HepG2 (cell line): Measurements from ENCODE around the gene CSMD2. TPM values are rescaled to one million over a fixed set of nuclear protein-coding genes. Genes with fewer than 3 reads are reported as not detected.

Experiments used
- ATAC-seq: fragments of 200-7000 bp; cut with Tn5 transposase; 3 replicates; pipeline ENCODE4 v1.9.1; 2020; ENCODE audit warnings: mild to moderate bottlenecking, moderate library complexity
- BruUV-seq: library from RNA; stranded (reverse); fragments of 400-500 nt; replicated peaks from 2 replicates; lab custom pipeline; 2021; lab: Mats Ljungman, UMichigan
- CTCF ChIA-PET: fragments of 300-600 bp; formaldehyde crosslinking; extraction: SDS; loops from one replicate; lab custom pipeline; 2021; ENCODE audit warnings: low total read pairs, inconsistent platforms, low intra/inter-chr PET ratio; lab: Yijun Ruan, JAX
- POLR2A ChIA-PET: fragments of 350-600 bp; sonication (Branson Sonifier 250); formaldehyde crosslinking; loops from one replicate; lab custom pipeline; 2020; ENCODE audit warnings: antibody characterized with exemption, inconsistent platforms; lab: Yijun Ruan, JAX
- DNase-seq: peaks from one replicate; pipeline ENCODE4 v3.0.0-alpha.2; 2015; ENCODE audit warnings: low spot score
- FAIRE-seq: peaks from 3 replicates; lab custom pipeline; 2011; peaks lifted over from hg19 to GRCh38; lab: Jason Lieb, UNC
- H2AFZ ChIP-seq: one replicate; pipeline ENCODE4 v1.6.1; 2011; ENCODE audit warnings: low read length, inconsistent platforms
- H3K27ac ChIP-seq: fragments of 300-600 bp; 3 replicates; pipeline ENCODE4 v1.8.0; 2011; ENCODE audit warnings: mixed run types, mild to moderate bottlenecking, mixed read lengths, low read length, inconsistent platforms; ENCODE audit not compliant: insufficient read depth; ENCODE audit errors: extremely low read length
- H3K27me3 ChIP-seq, 2 experiments: fragments of 200-600 bp in 1 of 2; 2 replicates in 1 of 2; 3 replicates in 1 of 2; pipeline versions ENCODE4 v1.6.0 to v1.8.0; 2011; ENCODE audit warnings: low read length in 2 of 2, mild to moderate bottlenecking in 2 of 2, moderate library complexity in 2 of 2, inconsistent platforms in 1 of 2; ENCODE audit not compliant: insufficient read depth in 2 of 2, control insufficient read depth in 1 of 2
- H3K36me3 ChIP-seq, 2 experiments: fragments of 200-600 bp in 1 of 2; replicated peaks in 1 of 2; 2 replicates in 1 of 2; 3 replicates in 1 of 2; pipeline versions ENCODE4 v1.5.1 to v1.8.0; 2011; ENCODE audit warnings: low read length in 2 of 2, inconsistent platforms in 1 of 2; ENCODE audit not compliant: insufficient read depth in 2 of 2, control insufficient read depth in 1 of 2
- H3K4me1 ChIP-seq: 2 replicates; pipeline ENCODE4 v1.5.1; 2012; ENCODE audit warnings: low read length, inconsistent platforms; ENCODE audit not compliant: insufficient read depth
- H3K4me2 ChIP-seq: 2 replicates; pipeline ENCODE4 v1.6.0; 2011; ENCODE audit warnings: low read depth, low read length, inconsistent platforms
- H3K4me3 ChIP-seq, 3 experiments: fragments of 200-600 bp in 1 of 3; sonication (generic), shearing (Covaris generic) in 1 of 3; replicated peaks in 1 of 3; 2 replicates each; pipeline ENCODE4 v1.5.1; 2011 to 2016; ENCODE audit warnings: low read length in 3 of 3, inconsistent platforms in 2 of 3, low read depth in 2 of 3, mild to moderate bottlenecking in 2 of 3, control low read depth in 1 of 3, mixed read lengths in 1 of 3; ENCODE audit not compliant: insufficient read depth in 1 of 3
- H3K79me2 ChIP-seq: one replicate; pipeline ENCODE4 v1.6.1; 2011; ENCODE audit warnings: low read length, inconsistent platforms; ENCODE audit not compliant: insufficient read depth
- H3K9ac ChIP-seq: 2 replicates; pipeline ENCODE4 v1.6.0; 2011; ENCODE audit warnings: mild to moderate bottlenecking, low read depth, low read length, inconsistent platforms; ENCODE audit not compliant: insufficient read depth
- H3K9me3 ChIP-seq: 2 replicates; pipeline ENCODE4 v1.5.1; 2012; ENCODE audit warnings: mild to moderate bottlenecking, low read length
- H4K20me1 ChIP-seq: 2 replicates; pipeline ENCODE4 v1.6.0; 2011; ENCODE audit warnings: inconsistent platforms, mild to moderate bottlenecking, low read length, moderate library complexity; ENCODE audit not compliant: insufficient read depth
- GATAD1 ChIP-seq: IDR thresholded peaks from 2 replicates; pipeline ENCODE4 v1.6.1; 2016; ENCODE audit warnings: missing genetic modification reagents, missing compliant biosample characterization
- IKZF1 ChIP-seq: fragments of 450-650 bp; IDR thresholded peaks from 2 replicates; pipeline ENCODE4 v1.7.1; 2016
- KLF16 ChIP-seq, 2 experiments: sonication (generic) in 1 of 2; formaldehyde crosslinking in 1 of 2; IDR thresholded peaks; 2 replicates each; pipeline versions ENCODE4 v1.6.1 to v1.8.0; 2016 to 2023; ENCODE audit warnings: missing genetic modification reagents in 2 of 2, missing compliant biosample characterization in 1 of 2
- MYC ChIP-seq: sonication (generic); formaldehyde crosslinking; IDR thresholded peaks from 2 replicates; pipeline ENCODE4 v1.9.0; 2021; ENCODE audit warnings: missing genetic modification reagents, borderline replicate concordance
- NFIB ChIP-seq: sonication (generic); formaldehyde crosslinking; IDR thresholded peaks from 2 replicates; pipeline ENCODE4 v1.9.0; 2021; ENCODE audit warnings: missing genetic modification reagents, mild to moderate bottlenecking, borderline replicate concordance
- RBFOX2 ChIP-seq: fragments of 200-400 bp; formaldehyde crosslinking; IDR thresholded peaks from 2 replicates; pipeline ENCODE4 v1.6.1; 2017; ENCODE audit warnings: low read depth, mild to moderate bottlenecking, low read length
- REL ChIP-seq: sonication (generic); formaldehyde crosslinking; conservative IDR thresholded peaks from 2 replicates; pipeline ENCODE4 v1.8.0; 2022; ENCODE audit warnings: mild to moderate bottlenecking, missing genetic modification reagents, moderate library complexity
- RNF2 ChIP-seq: fragments of 450-650 bp; conservative IDR thresholded peaks from 2 replicates; pipeline ENCODE4 v1.6.1; 2016; ENCODE audit warnings: low read depth
- SPEN ChIP-seq: sonication (generic); formaldehyde crosslinking; IDR thresholded peaks from 2 replicates; pipeline ENCODE4 v1.5.1; 2020; ENCODE audit warnings: low read depth, mild to moderate bottlenecking, missing genetic modification reagents
- ZNF121 ChIP-seq: sonication (generic); formaldehyde crosslinking; IDR thresholded peaks from 2 replicates; pipeline ENCODE4 v1.5.0; 2020; ENCODE audit warnings: mild to moderate bottlenecking, missing genetic modification reagents
- ZNF124 ChIP-seq: sonication (generic); formaldehyde crosslinking; IDR thresholded peaks from 2 replicates; pipeline ENCODE4 v1.4.0; 2020; ENCODE audit warnings: missing genetic modification reagents
- ZNF510 ChIP-seq: sonication (generic); formaldehyde crosslinking; IDR thresholded peaks from 2 replicates; pipeline ENCODE4 v1.4.0; 2020; ENCODE audit warnings: low read depth, mild to moderate bottlenecking, missing genetic modification reagents
- ZNF562 ChIP-seq: sonication (generic); formaldehyde crosslinking; IDR thresholded peaks from 2 replicates; pipeline ENCODE4 v1.8.0; 2022; ENCODE audit warnings: missing genetic modification reagents, borderline replicate concordance
- ZNF766 ChIP-seq: sonication (generic); formaldehyde crosslinking; IDR thresholded peaks from 2 replicates; pipeline ENCODE4 v1.5.0; 2020; ENCODE audit warnings: missing genetic modification reagents, borderline replicate concordance
- whole genome bisulfite sequencing: methylation state at CpG from one replicate; pipeline ENCODE4 v1.1.6; 2017; ENCODE audit warnings: low lambda C conversion rate; 5-methylcytosine and 5-hydroxymethylcytosine counted together
- in situ Hi-C: cut with HindIII; loops from 2 replicates; pipeline ENCODE4 v1.10.0; 2017; ENCODE audit warnings: low pct_unique_long_range_greater_than_20kb; ENCODE audit not compliant: extremely low pct_ligation_motif_present
- intact Hi-C: fragments of 100-400 bp; cut with micrococcal nuclease; formaldehyde crosslinking; loops from one replicate; pipeline ENCODE4 v1.10.0; 2022; ENCODE audit not compliant: unreplicated experiment
- polyA plus RNA-seq, 8 experiments: library from polyadenylated mRNA; depleted of rRNA in 3 of 8; stranded (reverse) in 7 of 8; unstranded in 1 of 8; fragments of >200 nt; fragmentation: Illumina TruSeq in 4 of 8; extraction: Trizol in 4 of 8; gene quantifications; 2 replicates each; pipeline versions ENCODE4 v1.2.1 to v1.2.3, GENCODE V29; 2011 to 2016; ENCODE audit warnings: low read depth in 4 of 8, missing spikeins in 1 of 8, mixed read lengths in 1 of 8; ENCODE audit not compliant: insufficient read depth in 1 of 8
- total RNA-seq, 5 experiments: library from RNA; depleted of rRNA; stranded (reverse); fragments of >200 nt; fragmentation: Illumina TruSeq; extraction: Trizol; gene quantifications; 2 replicates each; pipeline ENCODE4 v1.2.3, GENCODE V29; 2016; ENCODE audit warnings: low read depth in 1 of 5
- TF ChIP-seq, protein P1 (sequence below): IDR thresholded peaks from 2 replicates; pipeline ENCODE4 v1.6.1; 2016; ENCODE audit warnings: missing biosample characterization, missing genetic modification reagents, low read depth
- TF ChIP-seq, protein P2 (sequence below): sonication (generic); formaldehyde crosslinking; IDR thresholded peaks from 2 replicates; pipeline ENCODE4 v1.4.0; 2020; ENCODE audit warnings: missing genetic modification reagents
- TF ChIP-seq, protein P3 (sequence below): IDR thresholded peaks from 2 replicates; pipeline ENCODE4 v1.6.1; 2016
- TF ChIP-seq, protein P4 (sequence below): IDR thresholded peaks from 2 replicates; pipeline ENCODE4 v1.6.1; 2016; ENCODE audit warnings: mild to moderate bottlenecking, missing biosample characterization, missing genetic modification reagents
- TF ChIP-seq, protein P5 (sequence below): sonication (generic); formaldehyde crosslinking; IDR thresholded peaks from 2 replicates; pipeline ENCODE4 v1.5.1; 2020; ENCODE audit warnings: mild to moderate bottlenecking, missing genetic modification reagents, moderate library complexity

CSMD2 gene
- total and polyA plus RNA-seq, 2 of the 13 experiments (the other 11 are each of a cell fraction or from before 2014, with no cell fraction given): not detected

DNA sequence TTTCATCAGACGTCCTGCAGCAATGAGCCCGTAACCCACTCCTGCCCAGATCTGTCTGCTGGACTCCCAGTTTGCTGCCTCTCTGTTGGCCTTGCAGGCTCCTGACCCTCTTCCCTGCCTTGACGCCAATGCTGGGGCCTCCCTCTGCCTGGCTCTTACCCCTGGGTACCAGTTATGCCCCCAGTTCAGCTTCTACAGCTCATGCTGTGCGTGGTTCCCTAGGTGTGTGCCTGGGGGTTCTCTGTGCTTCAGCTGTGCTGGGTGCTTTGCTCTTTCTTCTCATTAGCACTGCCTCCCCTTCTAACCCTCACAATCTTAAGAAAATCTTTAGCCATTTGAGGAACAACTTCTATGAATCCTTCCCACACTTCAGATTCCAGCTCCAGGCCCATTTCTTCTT lies 541.2 kb downstream of the CSMD2 start:
- in situ Hi-C loops: no loop called here
- no peak for DNase-seq

More for the DNA sequence above, 541.2 kb downstream of the CSMD2 start:
- intact Hi-C loops: no loop called here
- ChIA-PET CTCF (no interaction called here), POLR2A (no interaction called here)
- no peaks in the 10 kb centered on the region for H4K20me1 ChIP-seq
- H3K4me3 ChIP-seq: no peak overlapping the region
- ATAC-seq (no peak), FAIRE-seq (no peak)
- no peak overlapping the region for H3K9ac ChIP-seq
- no peak overlapping the region for H3K27ac ChIP-seq
- H3K4me1 ChIP-seq: no peaks in the 10 kb centered on the region
- WGBS: 18% methylated on average over 3 of the region's 4 CpGs
- H3K79me2 ChIP-seq: no peaks in the 10 kb centered on the region
- BruUV-seq: no TSS peak
- H3K9me3 ChIP-seq: no peaks in the 10 kb centered on the region
- H3K36me3 ChIP-seq: no peaks in the 10 kb centered on the region
- TF ChIP-seq ZNF124 (CRISPR knock-in tag) (no peak), SPEN (CRISPR knock-in tag) (no peak), GATAD1 (CRISPR knock-in tag) (no peak), REL (no peak), ZNF510 (CRISPR knock-in tag) (no peak), KLF16 (CRISPR knock-in tag; IDR thresholded peaks at IDR 0.05) (no peak), IKZF1 (no peak), NFIB (CRISPR knock-in tag) (no peak), RBFOX2 (no peak), ZNF121 (CRISPR knock-in tag) (no peak), ZNF766 (no peak), RNF2 (no peak), MYC (CRISPR knock-in tag) (no peak), ZNF562 (CRISPR knock-in tag) (no peak)
- TF ChIP-seq, protein P1, sequence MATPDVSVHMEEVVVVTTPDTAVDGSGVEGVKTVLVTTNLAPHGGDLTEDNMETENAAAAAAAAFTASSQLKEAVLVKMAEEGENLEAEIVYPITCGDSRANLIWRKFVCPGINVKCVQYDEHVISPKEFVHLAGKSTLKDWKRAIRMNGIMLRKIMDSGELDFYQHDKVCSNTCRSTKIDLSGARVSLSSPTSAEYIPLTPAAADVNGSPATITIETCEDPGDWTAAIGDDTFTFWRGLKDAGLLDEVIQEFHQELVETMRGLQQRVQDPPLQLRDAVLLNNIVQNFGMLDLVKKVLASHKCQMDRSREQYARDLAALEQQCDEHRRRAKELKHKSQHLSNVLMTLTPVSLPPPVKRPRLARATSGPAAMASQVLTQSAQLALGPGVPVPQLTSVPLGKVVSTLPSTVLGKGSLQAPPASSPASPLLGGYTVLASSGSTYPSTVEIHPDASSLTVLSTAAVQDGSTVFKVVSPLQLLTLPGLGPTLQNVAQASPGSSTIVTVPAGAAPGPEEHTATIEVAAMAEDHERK (CRISPR knock-in tag): no peak
- TF ChIP-seq, protein P2, sequence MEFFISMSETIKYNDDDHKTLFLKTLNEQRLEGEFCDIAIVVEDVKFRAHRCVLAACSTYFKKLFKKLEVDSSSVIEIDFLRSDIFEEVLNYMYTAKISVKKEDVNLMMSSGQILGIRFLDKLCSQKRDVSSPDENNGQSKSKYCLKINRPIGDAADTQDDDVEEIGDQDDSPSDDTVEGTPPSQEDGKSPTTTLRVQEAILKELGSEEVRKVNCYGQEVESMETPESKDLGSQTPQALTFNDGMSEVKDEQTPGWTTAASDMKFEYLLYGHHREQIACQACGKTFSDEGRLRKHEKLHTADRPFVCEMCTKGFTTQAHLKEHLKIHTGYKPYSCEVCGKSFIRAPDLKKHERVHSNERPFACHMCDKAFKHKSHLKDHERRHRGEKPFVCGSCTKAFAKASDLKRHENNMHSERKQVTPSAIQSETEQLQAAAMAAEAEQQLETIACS (CRISPR knock-in tag): no peak
- TF ChIP-seq, protein P3, sequence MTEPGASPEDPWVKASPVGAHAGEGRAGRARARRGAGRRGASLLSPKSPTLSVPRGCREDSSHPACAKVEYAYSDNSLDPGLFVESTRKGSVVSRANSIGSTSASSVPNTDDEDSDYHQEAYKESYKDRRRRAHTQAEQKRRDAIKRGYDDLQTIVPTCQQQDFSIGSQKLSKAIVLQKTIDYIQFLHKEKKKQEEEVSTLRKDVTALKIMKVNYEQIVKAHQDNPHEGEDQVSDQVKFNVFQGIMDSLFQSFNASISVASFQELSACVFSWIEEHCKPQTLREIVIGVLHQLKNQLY (CRISPR knock-in tag): no peak
- TF ChIP-seq, protein P4, sequence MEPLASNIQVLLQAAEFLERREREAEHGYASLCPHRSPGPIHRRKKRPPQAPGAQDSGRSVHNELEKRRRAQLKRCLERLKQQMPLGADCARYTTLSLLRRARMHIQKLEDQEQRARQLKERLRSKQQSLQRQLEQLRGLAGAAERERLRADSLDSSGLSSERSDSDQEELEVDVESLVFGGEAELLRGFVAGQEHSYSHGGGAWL (CRISPR knock-in tag): no peak
- TF ChIP-seq, protein P5, sequence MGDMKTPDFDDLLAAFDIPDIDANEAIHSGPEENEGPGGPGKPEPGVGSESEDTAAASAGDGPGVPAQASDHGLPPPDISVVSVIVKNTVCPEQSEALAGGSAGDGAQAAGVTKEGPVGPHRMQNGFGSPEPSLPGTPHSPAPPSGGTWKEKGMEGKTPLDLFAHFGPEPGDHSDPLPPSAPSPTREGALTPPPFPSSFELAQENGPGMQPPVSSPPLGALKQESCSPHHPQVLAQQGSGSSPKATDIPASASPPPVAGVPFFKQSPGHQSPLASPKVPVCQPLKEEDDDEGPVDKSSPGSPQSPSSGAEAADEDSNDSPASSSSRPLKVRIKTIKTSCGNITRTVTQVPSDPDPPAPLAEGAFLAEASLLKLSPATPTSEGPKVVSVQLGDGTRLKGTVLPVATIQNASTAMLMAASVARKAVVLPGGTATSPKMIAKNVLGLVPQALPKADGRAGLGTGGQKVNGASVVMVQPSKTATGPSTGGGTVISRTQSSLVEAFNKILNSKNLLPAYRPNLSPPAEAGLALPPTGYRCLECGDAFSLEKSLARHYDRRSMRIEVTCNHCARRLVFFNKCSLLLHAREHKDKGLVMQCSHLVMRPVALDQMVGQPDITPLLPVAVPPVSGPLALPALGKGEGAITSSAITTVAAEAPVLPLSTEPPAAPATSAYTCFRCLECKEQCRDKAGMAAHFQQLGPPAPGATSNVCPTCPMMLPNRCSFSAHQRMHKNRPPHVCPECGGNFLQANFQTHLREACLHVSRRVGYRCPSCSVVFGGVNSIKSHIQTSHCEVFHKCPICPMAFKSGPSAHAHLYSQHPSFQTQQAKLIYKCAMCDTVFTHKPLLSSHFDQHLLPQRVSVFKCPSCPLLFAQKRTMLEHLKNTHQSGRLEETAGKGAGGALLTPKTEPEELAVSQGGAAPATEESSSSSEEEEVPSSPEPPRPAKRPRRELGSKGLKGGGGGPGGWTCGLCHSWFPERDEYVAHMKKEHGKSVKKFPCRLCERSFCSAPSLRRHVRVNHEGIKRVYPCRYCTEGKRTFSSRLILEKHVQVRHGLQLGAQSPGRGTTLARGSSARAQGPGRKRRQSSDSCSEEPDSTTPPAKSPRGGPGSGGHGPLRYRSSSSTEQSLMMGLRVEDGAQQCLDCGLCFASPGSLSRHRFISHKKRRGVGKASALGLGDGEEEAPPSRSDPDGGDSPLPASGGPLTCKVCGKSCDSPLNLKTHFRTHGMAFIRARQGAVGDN: no peak
- H2AFZ ChIP-seq: no peak overlapping the region
- peaks cover 0 to 18% of the 10 kb centered on the region in 2 experiments; a peak in 3 of 5 replicates for H3K27me3 ChIP-seq
- H3K4me2 ChIP-seq: no peak overlapping the region
